Naive B cell (primary cell): ENCODE results near the gene PAFAH2. TPM values are rescaled to one million over a fixed set of nuclear protein-coding genes. Genes with fewer than 3 reads are reported as not detected.
A peak's percentile ranks its signal among the peaks of the same experiment; 100 is the strongest.

Source experiments
- ATAC-seq, 2 donors: fragments of 150-1000 bp; cut with Tn5 transposase; 2 replicates each; pipeline ENCODE4 v1.10.0; 2021; ENCODE audit warnings: low read depth in 2 of 2, mild to moderate bottlenecking in 2 of 2, moderate library complexity in 2 of 2
- DNase-seq: peaks from one replicate; pipeline ENCODE4 v3.0.0; 2022
- H3K27ac Mint-ChIP-seq, 6 donors: one replicate each; pipeline ENCODE4 v1.8.0; 2020 to 2022; ENCODE audit warnings: mild to moderate bottlenecking in 6 of 6, mixed read lengths in 6 of 6, moderate library complexity in 5 of 6, inconsistent platforms in 2 of 6
- H3K27me3 Mint-ChIP-seq, 3 donors: one replicate each; pipeline ENCODE4 v1.8.0; 2021 to 2022; ENCODE audit warnings: mixed read lengths in 3 of 3, mild to moderate bottlenecking in 1 of 3
- H3K36me3 Mint-ChIP-seq, 2 donors: one replicate each; pipeline ENCODE4 v1.8.0; 2020 to 2022; ENCODE audit warnings: mixed read lengths in 2 of 2, inconsistent platforms in 1 of 2, mild to moderate bottlenecking in 1 of 2
- H3K4me1 Mint-ChIP-seq, 3 donors: one replicate each; pipeline ENCODE4 v1.8.0; 2020 to 2022; ENCODE audit warnings: mixed read lengths in 3 of 3, inconsistent platforms in 1 of 3, mild to moderate bottlenecking in 1 of 3, moderate library complexity in 1 of 3
- H3K4me3 Mint-ChIP-seq, 8 donors: one replicate each; pipeline ENCODE4 v1.8.0; 2020 to 2022; ENCODE audit warnings: mild to moderate bottlenecking in 8 of 8, mixed read lengths in 8 of 8, moderate library complexity in 8 of 8, inconsistent platforms in 2 of 8
- H3K9me3 Mint-ChIP-seq, 7 donors: one replicate each; pipeline ENCODE4 v1.8.0; 2020 to 2022; ENCODE audit warnings: mixed read lengths in 7 of 7, mild to moderate bottlenecking in 5 of 7, inconsistent platforms in 2 of 7, moderate library complexity in 1 of 7
- polyA plus RNA-seq, 6 donors: library from polyadenylated mRNA; unstranded; fragments of 300-500 nt; fragmentation: Illumina TruSeq; gene quantifications; one replicate each; pipeline ENCODE4 v1.2.3, GENCODE V29; 2021; ENCODE audit warnings: low read depth in 6 of 6

The PAFAH2 gene
- polyA plus RNA-seq, 6 donors from 2014 or later, result 4.0 to 9.2 (median 7.7) TPM

DNA sequence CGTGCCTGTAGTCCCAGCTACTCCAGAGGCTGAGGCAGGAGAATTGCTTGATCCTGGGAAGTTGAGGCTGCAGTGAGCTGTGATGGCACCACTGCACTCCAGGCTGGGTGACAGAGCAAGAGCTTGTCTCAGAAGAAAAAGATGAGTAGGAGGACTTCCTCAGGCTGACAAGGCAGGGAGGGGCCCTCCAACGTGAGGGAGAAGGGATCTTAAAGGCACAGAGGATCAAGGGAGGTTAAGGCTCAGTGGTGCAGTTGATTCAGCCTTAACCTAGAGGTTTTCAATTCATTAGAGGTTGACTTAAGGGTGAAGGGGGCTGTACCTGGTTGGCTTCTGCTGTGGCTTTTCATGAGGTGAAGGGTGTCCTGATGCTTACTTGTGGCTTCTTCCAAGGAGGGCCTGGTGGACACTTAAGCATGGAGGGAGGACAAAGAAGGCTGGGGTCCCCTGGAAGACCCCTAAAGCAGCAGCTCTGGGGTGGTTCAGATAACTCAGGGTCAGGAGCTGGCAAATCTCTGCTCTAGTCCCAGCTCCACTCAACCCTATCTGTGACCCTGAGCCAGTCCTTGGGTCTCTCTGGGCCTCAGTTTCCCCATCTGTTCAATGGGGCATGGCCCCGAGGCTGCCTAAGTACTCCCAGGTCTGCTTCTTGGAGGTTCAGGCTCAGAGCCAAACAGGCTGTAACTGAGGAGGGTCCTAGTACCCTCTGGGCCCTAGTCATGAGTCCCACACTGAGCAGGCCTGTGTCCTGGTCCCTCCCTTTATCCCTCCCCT, 30.0 kb upstream of the PAFAH2 start:
- no peak for DNase-seq
- Mint-ChIP-seq H3K9me3 (no peaks in the 10 kb centered on the region), H3K27me3 (peaks cover 10 to 34% (median 25%) of the 10 kb centered on the region in 3 donors), H3K4me1 (no peaks in the 10 kb centered on the region), H3K4me3 (peak overlapping the region in 1 of 8 donors; percentile 56), H3K36me3 (no peaks in the 10 kb centered on the region), H3K27ac (no peak overlapping the region)
- ATAC-seq, result no peak

DNA sequence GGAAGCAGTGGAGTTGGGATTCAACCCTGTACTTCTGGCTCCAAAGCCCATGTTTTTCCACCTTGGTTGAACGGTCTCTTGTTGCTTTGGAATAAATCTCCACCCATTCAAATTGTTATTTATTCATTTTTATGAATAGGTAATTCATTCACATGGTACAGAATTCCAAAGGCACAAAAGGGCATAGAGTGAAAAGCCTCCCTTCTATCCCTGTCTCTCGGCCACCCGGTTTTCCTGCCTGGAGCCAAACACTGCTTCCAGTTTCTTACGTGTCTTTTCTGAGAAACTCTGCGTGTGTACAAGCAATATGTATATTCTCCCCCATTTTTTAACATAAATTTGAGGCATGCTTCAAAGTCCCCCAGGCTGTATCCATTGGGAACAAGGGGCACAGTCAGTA, 27.7 kb upstream of the PAFAH2 start:
- no peak for DNase-seq
- Mint-ChIP-seq H3K27ac (no peak overlapping the region), H3K27me3 (peaks cover 0 to 25% (median 13%) of the 10 kb centered on the region in 3 donors), H3K9me3 (no peaks in the 10 kb centered on the region), H3K4me1 (no peaks in the 10 kb centered on the region), H3K4me3 (no peak overlapping the region), H3K36me3 (no peaks in the 10 kb centered on the region)
- no peak for ATAC-seq

DNA sequence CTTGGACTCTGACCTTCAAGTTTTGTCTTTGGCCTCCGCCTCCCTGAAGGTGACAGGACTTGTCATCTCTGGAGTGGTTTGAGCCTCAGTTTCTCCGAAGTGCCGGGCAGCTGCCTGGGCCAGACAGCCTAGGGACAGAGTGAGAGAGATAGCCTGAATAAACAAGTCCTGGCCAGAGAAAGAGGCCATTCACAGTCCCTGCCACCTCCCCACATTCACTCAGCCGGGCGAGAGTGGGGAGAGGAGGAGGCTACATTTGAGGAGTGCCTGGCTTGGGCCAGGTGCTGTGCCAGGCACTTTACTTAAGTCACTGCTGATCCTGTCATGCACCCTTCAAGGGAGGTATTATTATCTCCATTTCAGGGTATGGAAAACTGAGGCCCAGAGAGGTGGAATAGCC, 27.2 kb upstream of the PAFAH2 start:
- H3K27ac Mint-ChIP-seq, result no peak overlapping the region
- peaks cover 0 to 23% (median 9%) of the 10 kb centered on the region in 3 donors for H3K27me3 Mint-ChIP-seq
- no peaks in the 10 kb centered on the region for H3K36me3 Mint-ChIP-seq
- ATAC-seq, result no peak
- no peaks in the 10 kb centered on the region for H3K4me1 Mint-ChIP-seq
- no peaks in the 10 kb centered on the region for H3K9me3 Mint-ChIP-seq
- DNase-seq, result no peak
- H3K4me3 Mint-ChIP-seq, result no peak overlapping the region

DNA sequence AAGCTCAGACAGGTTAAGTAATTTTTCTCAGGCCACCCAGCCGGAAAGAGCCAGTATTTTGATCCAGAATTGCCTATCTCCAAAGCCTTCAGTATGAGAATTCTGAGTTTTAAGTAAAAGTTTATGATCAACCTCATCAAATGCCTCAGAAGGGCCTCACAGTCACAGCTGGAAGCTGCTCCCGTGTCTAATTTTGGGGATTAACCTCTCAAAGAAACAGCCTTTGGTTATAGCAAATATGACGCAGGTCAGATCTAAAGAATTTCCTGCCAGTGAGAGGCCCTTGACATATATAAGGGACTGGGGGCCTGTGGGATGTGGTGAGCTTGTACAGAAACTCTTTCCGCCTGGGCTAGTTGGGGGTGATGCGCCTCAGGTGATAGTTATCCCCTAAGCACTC, 26.0 kb upstream of the PAFAH2 start:
- DNase-seq (no peak), ATAC-seq (no peak)
- Mint-ChIP-seq H3K4me1 (no peaks in the 10 kb centered on the region), H3K27me3 (peaks cover 0 to 18% (median 9%) of the 10 kb centered on the region in 3 donors), H3K4me3 (no peak overlapping the region), H3K36me3 (no peaks in the 10 kb centered on the region), H3K9me3 (no peaks in the 10 kb centered on the region), H3K27ac (no peak overlapping the region)

DNA sequence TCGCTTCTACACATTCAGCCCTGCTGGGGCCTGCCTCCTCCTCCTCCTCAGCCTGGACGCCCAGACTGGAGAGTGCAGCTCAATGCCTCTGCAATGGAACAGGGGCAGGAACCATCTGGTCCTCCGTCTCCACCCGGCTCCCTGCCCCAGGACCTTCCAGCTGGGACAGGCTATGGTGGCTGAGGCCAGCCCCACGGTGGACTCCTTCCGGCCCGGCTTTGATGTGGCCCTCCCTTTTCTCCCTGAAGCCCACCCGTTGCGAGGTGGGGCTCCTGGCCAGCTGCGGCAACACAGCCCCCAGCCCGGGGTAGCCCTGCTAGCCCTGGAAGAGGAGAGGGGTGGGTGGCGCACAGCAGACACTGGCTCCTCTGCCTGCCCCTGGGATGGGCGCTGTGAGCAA, 25.1 kb upstream of the PAFAH2 start:
- no peak for DNase-seq
- no peak for ATAC-seq
- H3K4me1 Mint-ChIP-seq, result no peaks in the 10 kb centered on the region
- peaks cover 0 to 18% (median 9%) of the 10 kb centered on the region in 3 donors for H3K27me3 Mint-ChIP-seq
- no peak overlapping the region for H3K27ac Mint-ChIP-seq
- no peaks in the 10 kb centered on the region for H3K9me3 Mint-ChIP-seq
- H3K4me3 Mint-ChIP-seq, result no peak overlapping the region
- no peaks in the 10 kb centered on the region for H3K36me3 Mint-ChIP-seq

DNA sequence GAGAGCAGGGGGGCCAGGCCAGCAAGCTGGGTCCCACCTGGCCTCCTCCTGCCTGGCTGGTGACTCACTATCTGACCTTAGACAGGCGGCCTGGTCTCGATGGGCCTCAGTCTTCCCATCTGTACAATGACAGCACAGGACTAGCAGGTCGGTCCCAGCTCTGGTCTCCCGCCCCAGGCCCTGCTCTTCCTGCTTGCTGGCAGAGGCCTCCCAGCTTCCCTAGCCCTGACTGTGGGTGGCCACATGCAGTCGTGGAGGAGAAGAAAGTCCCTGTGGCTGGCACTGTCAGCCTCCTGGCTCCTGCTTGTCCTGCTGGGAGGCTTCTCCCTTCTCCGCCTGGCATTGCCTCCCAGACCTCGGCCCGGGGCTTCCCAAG, 24.5 kb upstream of the PAFAH2 start:
- Mint-ChIP-seq H3K4me3 (no peak overlapping the region), H3K36me3 (no peaks in the 10 kb centered on the region), H3K27me3 (peaks cover 0 to 18% (median 9%) of the 10 kb centered on the region in 3 donors), H3K9me3 (no peaks in the 10 kb centered on the region), H3K27ac (no peak overlapping the region), H3K4me1 (no peaks in the 10 kb centered on the region)
- no peak for DNase-seq
- no peak for ATAC-seq

DNA sequence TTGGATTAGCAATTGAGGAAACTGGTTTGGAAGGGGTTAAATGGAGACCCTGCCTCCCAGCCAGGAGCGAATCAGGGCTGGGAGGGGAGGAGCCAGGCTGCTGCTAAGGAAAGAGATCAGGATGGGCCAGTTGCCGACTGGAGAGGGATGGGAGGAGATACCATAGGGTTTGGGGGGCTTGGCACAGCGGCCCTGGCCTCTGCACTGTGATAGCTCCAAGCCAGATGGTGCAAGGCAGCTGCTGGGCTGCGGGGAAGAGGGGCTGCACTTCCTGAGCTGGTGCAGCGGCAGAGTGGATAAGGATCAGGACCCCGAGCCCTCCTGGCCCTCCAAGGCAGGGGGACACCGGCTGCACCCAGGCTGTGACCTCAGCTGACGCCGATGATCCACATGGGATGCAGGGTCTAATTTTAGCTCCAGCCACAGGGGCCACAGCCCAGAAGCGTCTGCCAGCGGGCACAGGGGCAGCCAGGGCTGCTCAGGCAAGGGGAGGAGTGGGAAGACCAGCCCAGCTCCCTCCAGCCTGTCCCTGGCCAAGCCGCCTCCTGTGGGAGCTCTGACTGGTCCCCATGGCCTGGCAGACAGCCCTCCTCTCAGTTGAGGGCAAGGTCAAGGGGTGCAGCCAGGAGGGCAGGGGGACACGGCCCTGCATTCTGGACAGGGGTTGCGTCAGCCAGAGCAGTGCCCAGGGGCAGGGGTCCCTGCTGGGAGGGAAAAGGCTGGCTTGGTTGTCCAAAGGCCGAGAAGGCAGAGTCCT, 24.0 kb upstream of the PAFAH2 start, which contains the start of gene EXTL1:
EXTL1 (plus strand) TSS at position 129 of the 757 bp plus-strand sequence. CDS start 872 bp downstream, outside the sequence.
- peaks cover 2 to 18% (median 9%) of the 10 kb centered on the region in 3 donors for H3K27me3 Mint-ChIP-seq
- H3K36me3 Mint-ChIP-seq, result no peaks in the 10 kb centered on the region
- no peaks in the 10 kb centered on the region for H3K4me1 Mint-ChIP-seq
- H3K27ac Mint-ChIP-seq, result peak within 1 kb of the TSS in 3 of 6 donors; percentile 44 to 94 (median 47)
- no peak for DNase-seq
- no peak for ATAC-seq
- no peaks in the 10 kb centered on the region for H3K9me3 Mint-ChIP-seq
- no peak within 1 kb of the TSS for H3K4me3 Mint-ChIP-seq

DNA sequence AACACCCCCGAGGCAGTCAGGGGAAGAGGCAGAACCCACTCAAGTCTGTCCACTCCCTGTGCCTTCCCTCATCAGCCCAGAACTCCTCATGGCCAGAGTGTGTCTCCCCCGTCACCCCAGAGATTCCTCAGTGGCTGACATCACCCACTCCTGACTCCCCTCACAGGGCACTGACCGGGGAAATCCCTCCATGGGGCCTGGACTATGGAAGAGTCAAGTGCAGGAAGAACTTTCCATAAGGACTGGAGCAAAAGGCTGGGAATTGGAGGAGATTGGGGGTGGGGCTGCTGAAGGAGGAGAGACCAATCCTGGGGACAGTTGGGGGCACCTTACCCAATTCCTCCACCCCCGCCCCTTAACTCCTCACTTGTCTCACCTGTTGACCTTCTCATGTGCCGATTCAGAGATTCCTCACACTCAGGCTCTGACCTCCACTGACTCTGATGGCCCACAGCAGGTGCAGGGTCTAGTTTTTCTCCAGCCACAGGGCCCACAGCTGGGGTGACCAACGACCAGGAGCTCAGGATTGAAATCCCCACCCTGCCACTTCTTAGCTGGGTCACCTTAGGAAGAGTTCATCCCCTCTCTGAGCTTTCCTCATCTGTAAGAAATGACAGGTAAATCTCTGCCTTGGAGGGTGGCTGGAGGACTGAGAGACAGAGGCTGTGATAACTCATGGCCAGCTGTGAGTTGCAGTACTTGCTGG, 23.2 kb upstream of the PAFAH2 start:
- no peaks in the 10 kb centered on the region for H3K36me3 Mint-ChIP-seq
- peak overlapping the region in 3 of 6 donors; percentile 44 to 94 (median 47) for H3K27ac Mint-ChIP-seq
- no peaks in the 10 kb centered on the region for H3K4me1 Mint-ChIP-seq
- peaks cover 3 to 18% (median 9%) of the 10 kb centered on the region in 3 donors for H3K27me3 Mint-ChIP-seq
- no peak overlapping the region for H3K4me3 Mint-ChIP-seq
- DNase-seq (no peak), ATAC-seq (no peak)
- no peaks in the 10 kb centered on the region for H3K9me3 Mint-ChIP-seq

DNA sequence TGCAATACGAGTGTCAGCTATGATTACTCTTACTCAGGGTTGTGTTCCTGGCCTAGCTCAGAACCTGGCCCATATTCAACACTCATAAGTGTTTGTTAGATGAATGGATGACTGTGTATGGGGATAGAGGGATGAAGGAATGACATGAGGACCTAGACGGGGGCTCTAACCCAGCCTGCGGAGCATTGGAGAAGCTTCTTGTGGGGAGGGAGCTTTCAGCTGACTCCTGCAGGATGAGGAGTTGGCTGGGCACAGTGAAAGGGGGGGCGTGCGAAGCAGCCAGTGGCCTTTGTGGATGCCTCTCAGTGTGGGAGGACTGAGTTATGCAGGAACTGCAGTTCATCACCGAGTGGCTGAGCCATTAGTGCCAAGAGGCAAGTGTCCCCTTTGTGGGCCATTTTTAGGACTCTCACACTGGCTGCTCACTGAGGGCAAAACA, 22.5 kb upstream of the PAFAH2 start:
- no peaks in the 10 kb centered on the region for H3K9me3 Mint-ChIP-seq
- DNase-seq (no peak), ATAC-seq (no peak)
- no peak overlapping the region for H3K4me3 Mint-ChIP-seq
- H3K27ac Mint-ChIP-seq, result no peak overlapping the region
- peaks cover 3 to 18% (median 9%) of the 10 kb centered on the region in 3 donors for H3K27me3 Mint-ChIP-seq
- no peaks in the 10 kb centered on the region for H3K4me1 Mint-ChIP-seq
- no peaks in the 10 kb centered on the region for H3K36me3 Mint-ChIP-seq

DNA sequence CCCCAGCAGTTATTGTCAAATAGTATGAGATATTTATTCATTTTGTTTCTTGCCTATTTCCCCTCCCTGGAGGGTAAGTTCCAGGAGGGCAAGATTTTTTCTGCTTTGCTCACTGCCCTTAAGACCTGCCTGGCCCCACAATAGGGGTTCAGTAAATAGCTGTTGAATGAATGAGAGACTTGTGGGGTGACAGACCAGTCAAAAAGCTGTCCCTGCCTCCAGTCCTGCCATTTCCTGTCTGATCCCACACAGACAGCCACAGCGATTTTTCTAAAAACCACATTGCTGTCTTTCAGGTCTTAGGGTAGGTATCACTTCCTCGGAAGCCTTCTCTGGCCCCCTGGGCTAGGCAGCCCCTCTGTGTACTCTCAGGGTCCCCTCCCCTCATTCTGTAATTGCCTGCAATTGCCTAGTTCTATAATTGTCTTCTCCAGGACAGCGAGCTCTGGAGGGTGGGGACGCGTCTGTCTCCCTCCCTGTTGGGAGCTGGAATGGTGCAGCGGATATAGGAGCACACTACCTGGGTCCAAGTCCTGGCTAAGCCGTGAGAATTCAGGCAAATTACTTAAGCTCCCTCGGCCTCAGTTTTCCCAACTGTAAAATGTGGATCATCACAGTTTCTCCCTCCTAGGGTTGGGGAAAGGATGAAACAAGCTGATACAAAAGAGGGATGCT, 21.9 kb upstream of the PAFAH2 start:
- no peak overlapping the region for H3K4me3 Mint-ChIP-seq
- H3K27me3 Mint-ChIP-seq, result peaks cover 3 to 18% (median 9%) of the 10 kb centered on the region in 3 donors
- DNase-seq (no peak), ATAC-seq (no peak)
- no peaks in the 10 kb centered on the region for H3K4me1 Mint-ChIP-seq
- H3K9me3 Mint-ChIP-seq, result no peaks in the 10 kb centered on the region
- H3K27ac Mint-ChIP-seq, result no peak overlapping the region
- no peaks in the 10 kb centered on the region for H3K36me3 Mint-ChIP-seq

DNA sequence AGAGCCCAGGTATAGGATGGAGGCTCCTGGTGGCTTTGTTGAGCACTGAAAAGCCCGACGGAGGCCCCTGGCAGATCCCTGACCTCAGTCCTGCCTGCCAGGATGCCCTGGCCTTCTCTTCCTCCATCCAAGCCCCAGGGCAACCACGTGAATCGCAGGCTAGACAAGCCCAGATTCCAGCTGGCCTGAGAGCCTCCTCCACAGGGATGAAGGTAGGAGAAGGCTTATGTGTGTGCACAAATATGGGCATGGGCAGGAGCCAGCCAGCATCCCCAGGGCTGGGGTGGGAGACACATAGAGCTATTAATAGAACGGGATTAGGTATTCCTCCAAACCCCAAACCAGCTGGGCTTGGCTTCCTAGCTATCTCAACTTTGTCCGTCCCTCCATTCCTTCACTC, 19.7 kb upstream of the PAFAH2 start:
- DNase-seq (no peak), ATAC-seq (no peak)
- Mint-ChIP-seq H3K4me1 (no peaks in the 10 kb centered on the region), H3K9me3 (no peaks in the 10 kb centered on the region), H3K27me3 (peaks cover 3 to 18% (median 9%) of the 10 kb centered on the region in 3 donors), H3K4me3 (no peak overlapping the region), H3K27ac (no peak overlapping the region), H3K36me3 (no peaks in the 10 kb centered on the region)

DNA sequence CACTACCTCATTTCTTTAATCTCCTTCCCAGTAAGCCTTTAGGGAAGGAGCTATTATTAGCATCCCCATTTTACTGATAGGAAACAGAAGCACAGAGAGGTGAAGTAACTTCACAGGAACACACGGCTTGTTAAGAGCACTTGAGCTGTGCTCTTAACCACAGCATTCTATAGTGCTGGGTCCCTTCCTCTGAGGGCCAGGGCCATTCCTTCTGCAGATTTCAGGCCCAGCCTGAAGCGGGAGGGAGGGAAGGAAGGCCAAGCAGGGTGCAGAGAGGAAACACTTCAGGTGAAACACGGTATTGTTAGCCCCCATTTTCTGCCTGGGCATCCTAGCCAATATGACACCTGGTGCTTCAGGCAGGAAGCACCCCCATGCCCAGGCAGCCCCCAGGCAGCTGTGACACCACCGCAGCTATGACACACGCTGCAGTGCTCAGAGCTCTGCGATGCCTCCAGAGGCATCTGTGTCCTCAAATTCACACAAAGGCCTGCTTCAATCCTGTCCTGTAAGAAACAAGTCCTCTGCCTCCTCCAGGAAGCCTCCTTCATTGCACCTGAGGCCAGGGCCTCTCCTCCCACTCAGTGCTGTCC, 19.2 kb upstream of the PAFAH2 start:
- no peaks in the 10 kb centered on the region for H3K4me1 Mint-ChIP-seq
- ATAC-seq (peak in 1 of 2 donors; percentile 28), DNase-seq (no peak)
- peaks cover 3 to 18% (median 9%) of the 10 kb centered on the region in 3 donors for H3K27me3 Mint-ChIP-seq
- H3K36me3 Mint-ChIP-seq, result no peaks in the 10 kb centered on the region
- no peaks in the 10 kb centered on the region for H3K9me3 Mint-ChIP-seq
- H3K27ac Mint-ChIP-seq, result peak overlapping the region in 1 of 6 donors; percentile 56
- H3K4me3 Mint-ChIP-seq, result no peak overlapping the region
